ENCODE results near the gene LAMP1. TPM values are rescaled to one million over a fixed set of nuclear protein-coding genes. Genes with fewer than 3 reads are reported as not detected.
"Not testable (repeated sequence)": the region's sequence is repeated elsewhere in the genome, so short reads cannot be mapped to it uniquely, and the experiment has no call there.

Gene LAMP1
- total RNA-seq, 2 experiments from 2014 or later, result 12.2 to 24.6 TPM

GRCh38 chr13:113365971-113366588 lies 69.0 kb downstream of the LAMP1 start:
- no peak for DNase-seq (ENCODE audit: low spot score)
- POLR2A ChIA-PET, result interaction anchor here (0.7 kb wide), 1 partner anchor 262 kb away, joined by 4 read pairs; no protein-coding TSS in a partner anchor
- CTCF ChIA-PET (ENCODE audit: unreplicated experiment), result no interaction called here

GRCh38 chr13:113367020-113367560 lies 70.1 kb downstream of the LAMP1 start:
- Histone ChIP-seq H3K36me3 (ENCODE audit: insufficient read depth, low read length) (no peaks in the 10 kb centered on the region), H3K9me2 (ENCODE audit: insufficient read depth, low read length) (no peaks in the 10 kb centered on the region), H4K20me1 (ENCODE audit: insufficient read depth, low read length) (no peaks in the 10 kb centered on the region), H2AFZ (ENCODE audit: low read length) (no peak overlapping the region), H3K27ac (ENCODE audit: low read depth, low read length, poor library complexity, severe bottlenecking) (no peak overlapping the region), H3K9me3 (ENCODE audit: low read length) (no peaks in the 10 kb centered on the region), H3K4me2 (ENCODE audit: low read length) (no peak overlapping the region), H3K79me2 (ENCODE audit: insufficient read depth, low read depth, low read length) (no peaks in the 10 kb centered on the region), H3K4me1 (ENCODE audit: insufficient read depth, low read length, poor library complexity, severe bottlenecking) (no peaks in the 10 kb centered on the region), H3K4me3 (ENCODE audit: low read depth, low read length, poor library complexity, severe bottlenecking) (no peak overlapping the region)
- TF ChIP-seq EZH2phosphoT487 (IDR thresholded peaks at IDR 0.05; ENCODE audit: borderline replicate concordance, low read depth, low read length), result no peak
- TF ChIP-seq, protein P1, sequence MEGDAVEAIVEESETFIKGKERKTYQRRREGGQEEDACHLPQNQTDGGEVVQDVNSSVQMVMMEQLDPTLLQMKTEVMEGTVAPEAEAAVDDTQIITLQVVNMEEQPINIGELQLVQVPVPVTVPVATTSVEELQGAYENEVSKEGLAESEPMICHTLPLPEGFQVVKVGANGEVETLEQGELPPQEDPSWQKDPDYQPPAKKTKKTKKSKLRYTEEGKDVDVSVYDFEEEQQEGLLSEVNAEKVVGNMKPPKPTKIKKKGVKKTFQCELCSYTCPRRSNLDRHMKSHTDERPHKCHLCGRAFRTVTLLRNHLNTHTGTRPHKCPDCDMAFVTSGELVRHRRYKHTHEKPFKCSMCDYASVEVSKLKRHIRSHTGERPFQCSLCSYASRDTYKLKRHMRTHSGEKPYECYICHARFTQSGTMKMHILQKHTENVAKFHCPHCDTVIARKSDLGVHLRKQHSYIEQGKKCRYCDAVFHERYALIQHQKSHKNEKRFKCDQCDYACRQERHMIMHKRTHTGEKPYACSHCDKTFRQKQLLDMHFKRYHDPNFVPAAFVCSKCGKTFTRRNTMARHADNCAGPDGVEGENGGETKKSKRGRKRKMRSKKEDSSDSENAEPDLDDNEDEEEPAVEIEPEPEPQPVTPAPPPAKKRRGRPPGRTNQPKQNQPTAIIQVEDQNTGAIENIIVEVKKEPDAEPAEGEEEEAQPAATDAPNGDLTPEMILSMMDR (conservative IDR thresholded peaks at IDR 0.05; ENCODE audit: low read length), result no peak
- no TSS peak for BruUV-seq (replicated peaks)
- intact Hi-C loops (cut with micrococcal nuclease; ENCODE audit: unreplicated experiment), result no loop called here
- CTCF ChIA-PET (ENCODE audit: unreplicated experiment), result no interaction called here
- POLR2A ChIA-PET, result interaction anchor here (0.7 kb wide), 1 partner anchor 261 kb away, joined by 4 read pairs; no protein-coding TSS in a partner anchor
- DNase-seq (ENCODE audit: low spot score), result no peak

More at GRCh38 chr13:113365971-113366588, 69.0 kb downstream of the LAMP1 start:
- Histone ChIP-seq H3K9me3 (ENCODE audit: low read length) (no peaks in the 10 kb centered on the region), H3K4me3 (ENCODE audit: low read depth, low read length, poor library complexity, severe bottlenecking) (no peak overlapping the region), H3K9me2 (ENCODE audit: insufficient read depth, low read length) (no peaks in the 10 kb centered on the region), H3K27ac (ENCODE audit: low read depth, low read length, poor library complexity, severe bottlenecking) (no peak overlapping the region), H3K4me2 (ENCODE audit: low read length) (no peak overlapping the region), H3K79me2 (ENCODE audit: insufficient read depth, low read depth, low read length) (no peaks in the 10 kb centered on the region), H4K20me1 (ENCODE audit: insufficient read depth, low read length) (no peaks in the 10 kb centered on the region), H2AFZ (ENCODE audit: low read length) (no peak overlapping the region), H3K4me1 (ENCODE audit: insufficient read depth, low read length, poor library complexity, severe bottlenecking) (no peaks in the 10 kb centered on the region), H3K36me3 (ENCODE audit: insufficient read depth, low read length) (no peaks in the 10 kb centered on the region)
- no peak for TF ChIP-seq EZH2phosphoT487 (IDR thresholded peaks at IDR 0.05; ENCODE audit: borderline replicate concordance, low read depth, low read length)
- TF ChIP-seq, protein P1 (conservative IDR thresholded peaks at IDR 0.05; ENCODE audit: low read length), result no peak
- intact Hi-C loops (cut with micrococcal nuclease; ENCODE audit: unreplicated experiment), result no loop called here
- no TSS peak for BruUV-seq (replicated peaks)

DNA sequence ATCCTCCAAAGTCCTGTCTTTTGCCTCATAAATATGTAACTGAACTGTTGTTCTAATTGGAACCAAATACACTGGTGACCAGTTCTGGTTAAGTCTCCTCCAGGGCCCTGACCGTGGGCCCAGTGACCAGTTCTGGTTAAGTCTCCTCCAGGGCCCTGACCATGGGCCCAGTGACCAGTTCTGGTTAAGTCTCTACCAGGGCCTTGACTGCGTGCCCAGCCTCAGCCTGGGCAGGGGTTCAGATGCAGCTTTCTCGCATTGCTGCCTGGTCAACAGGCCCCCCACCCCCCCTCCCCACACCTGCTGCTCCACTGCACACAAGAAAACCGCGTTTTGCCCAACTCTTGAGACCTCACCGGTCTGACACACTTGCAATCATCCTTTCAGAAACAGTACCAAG lies 70.7 kb downstream of the LAMP1 start:
- ChIA-PET POLR2A (no interaction called here), CTCF (ENCODE audit: unreplicated experiment) (no interaction called here)
- Histone ChIP-seq H3K4me3 (ENCODE audit: low read depth, low read length, poor library complexity, severe bottlenecking) (no peak overlapping the region), H4K20me1 (ENCODE audit: insufficient read depth, low read length) (no peaks in the 10 kb centered on the region), H3K9me3 (ENCODE audit: low read length) (no peaks in the 10 kb centered on the region), H3K9me2 (ENCODE audit: insufficient read depth, low read length) (no peaks in the 10 kb centered on the region), H2AFZ (ENCODE audit: low read length) (no peak overlapping the region), H3K27ac (ENCODE audit: low read depth, low read length, poor library complexity, severe bottlenecking) (no peak overlapping the region), H3K4me2 (ENCODE audit: low read length) (no peak overlapping the region), H3K36me3 (ENCODE audit: insufficient read depth, low read length) (no peaks in the 10 kb centered on the region), H3K79me2 (ENCODE audit: insufficient read depth, low read depth, low read length) (no peaks in the 10 kb centered on the region), H3K4me1 (ENCODE audit: insufficient read depth, low read length, poor library complexity, severe bottlenecking) (no peaks in the 10 kb centered on the region)
- TF ChIP-seq EZH2phosphoT487 (IDR thresholded peaks at IDR 0.05; ENCODE audit: borderline replicate concordance, low read depth, low read length), result no peak
- TF ChIP-seq, protein P1 (conservative IDR thresholded peaks at IDR 0.05; ENCODE audit: low read length), result no peak
- DNase-seq (ENCODE audit: low spot score), result no peak
- BruUV-seq (replicated peaks), result no TSS peak
- intact Hi-C loops (cut with micrococcal nuclease; ENCODE audit: unreplicated experiment), result no loop called here

GRCh38 chr13:113368353-113368752 lies 71.3 kb downstream of the LAMP1 start:
- POLR2A ChIA-PET; H3K79me2 ChIP-seq (ENCODE audit: insufficient read depth, low read depth, low read length); H3K9me2 ChIP-seq (ENCODE audit: insufficient read depth, low read length); intact Hi-C loops (cut with micrococcal nuclease; ENCODE audit: unreplicated experiment); H3K9me3 ChIP-seq (ENCODE audit: low read length); H4K20me1 ChIP-seq (ENCODE audit: insufficient read depth, low read length); H2AFZ ChIP-seq (ENCODE audit: low read length); CTCF ChIA-PET (ENCODE audit: unreplicated experiment); H3K4me1 ChIP-seq (ENCODE audit: insufficient read depth, low read length, poor library complexity, severe bottlenecking); H3K36me3 ChIP-seq (ENCODE audit: insufficient read depth, low read length); BruUV-seq (replicated peaks); DNase-seq (ENCODE audit: low spot score); H3K4me3 ChIP-seq (ENCODE audit: low read depth, low read length, poor library complexity, severe bottlenecking); H3K4me2 ChIP-seq (ENCODE audit: low read length); H3K27ac ChIP-seq (ENCODE audit: low read depth, low read length, poor library complexity, severe bottlenecking): not testable (repeated sequence)

Data from OCI-LY7 (cell line).